ENCODE data around the gene CYB5R4.

The CYB5R4 gene

DNA sequence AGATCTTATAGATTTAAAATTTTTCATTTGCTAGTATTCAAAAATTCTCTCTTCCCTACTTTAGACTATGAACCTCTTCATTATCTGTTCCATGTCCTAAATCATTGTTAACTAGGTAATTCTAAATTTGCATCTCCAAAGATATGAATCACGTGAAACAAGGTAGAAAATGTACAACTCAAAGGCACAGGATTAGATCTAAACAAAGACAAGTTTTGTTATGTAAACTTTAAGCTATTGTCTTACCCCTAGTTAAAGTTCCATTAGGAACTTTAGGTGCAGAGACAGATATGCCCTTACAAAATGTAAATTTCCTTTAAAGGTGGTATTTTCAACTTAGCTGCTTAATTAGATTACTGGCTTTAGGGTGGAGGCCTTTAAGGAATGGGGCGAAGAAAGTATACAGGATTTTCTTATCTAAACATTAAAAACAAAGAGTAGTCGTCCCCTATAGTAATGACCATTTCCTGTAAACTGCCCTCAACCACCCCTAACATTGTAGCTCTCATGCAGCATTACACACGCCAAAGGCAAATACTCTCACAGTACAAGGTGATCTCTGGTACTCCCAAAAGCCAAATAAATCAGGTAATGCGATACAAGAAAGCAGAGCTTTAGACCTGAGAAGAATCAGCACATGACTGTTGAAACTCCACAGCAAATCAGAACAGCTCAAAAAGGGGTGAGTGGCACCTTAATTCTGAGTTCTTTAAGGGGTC, 116.7 kb downstream of the CYB5R4 start:
- no peak overlapping the region for H3K4me3 ChIP-seq (ENCODE audit: low read depth, low read length)

DNA sequence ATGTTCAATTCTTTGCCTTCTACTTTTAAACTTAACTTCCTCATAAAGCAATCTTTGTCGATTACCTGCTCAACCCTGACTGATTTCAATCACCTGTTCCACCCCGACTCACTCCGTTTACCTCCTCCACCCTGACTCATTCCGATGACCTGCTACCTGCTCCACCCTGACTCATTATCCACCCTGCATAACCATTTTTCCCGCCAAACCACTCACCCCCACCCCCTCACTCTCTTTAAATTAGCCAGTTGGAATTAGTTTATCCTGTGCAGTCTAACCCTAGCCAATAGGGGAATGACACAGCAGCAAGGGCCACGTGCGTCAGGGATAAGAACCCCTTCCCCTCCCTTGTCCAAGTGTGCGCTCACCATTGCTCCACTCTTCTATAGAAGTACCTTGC, 117.4 kb downstream of the CYB5R4 start:
- no peak overlapping the region for H3K4me3 ChIP-seq (ENCODE audit: low read depth, low read length)

DNA sequence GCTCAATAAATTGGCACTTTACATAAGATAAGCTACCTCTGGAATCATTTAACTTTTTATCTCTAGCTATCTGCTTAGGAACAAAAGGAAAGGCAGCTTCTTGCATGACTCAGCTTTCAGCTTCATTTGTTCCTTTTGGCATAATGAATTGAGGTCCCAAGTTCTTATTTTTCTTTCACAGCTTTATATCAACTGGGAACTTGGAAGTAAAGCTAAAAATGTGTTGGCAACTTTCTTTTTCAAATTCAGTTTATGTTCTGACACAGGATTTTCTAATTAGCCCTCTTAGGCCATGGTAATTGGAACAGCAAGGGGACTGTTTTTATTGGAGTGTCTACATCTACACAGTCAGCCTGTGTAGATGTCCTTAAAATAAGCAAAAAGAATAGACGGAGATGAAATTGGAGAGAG, 118.8 kb downstream of the CYB5R4 start:
- no peak overlapping the region for H3K4me3 ChIP-seq (ENCODE audit: low read depth, low read length)

DNA sequence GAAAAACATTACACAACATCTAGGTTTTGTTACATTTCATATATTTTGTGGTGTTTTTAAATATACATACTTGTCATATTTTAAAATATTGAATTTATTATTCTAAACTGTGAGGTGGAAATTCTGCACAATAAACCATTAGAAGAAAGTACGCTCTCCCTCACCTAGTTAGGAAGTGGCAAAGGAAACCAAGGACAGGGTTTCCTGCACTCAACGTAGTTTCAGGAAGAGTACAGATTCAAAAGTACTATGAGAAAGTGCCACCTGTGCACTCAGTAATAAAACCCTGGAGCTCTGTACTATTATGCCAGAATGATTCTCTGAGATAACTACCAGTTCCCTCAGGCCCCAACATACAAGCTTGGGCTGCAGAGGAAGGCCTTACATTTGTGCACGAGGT, 119.5 kb downstream of the CYB5R4 start:
- H3K4me3 ChIP-seq (ENCODE audit: low read depth, low read length) = no peak overlapping the region

DNA sequence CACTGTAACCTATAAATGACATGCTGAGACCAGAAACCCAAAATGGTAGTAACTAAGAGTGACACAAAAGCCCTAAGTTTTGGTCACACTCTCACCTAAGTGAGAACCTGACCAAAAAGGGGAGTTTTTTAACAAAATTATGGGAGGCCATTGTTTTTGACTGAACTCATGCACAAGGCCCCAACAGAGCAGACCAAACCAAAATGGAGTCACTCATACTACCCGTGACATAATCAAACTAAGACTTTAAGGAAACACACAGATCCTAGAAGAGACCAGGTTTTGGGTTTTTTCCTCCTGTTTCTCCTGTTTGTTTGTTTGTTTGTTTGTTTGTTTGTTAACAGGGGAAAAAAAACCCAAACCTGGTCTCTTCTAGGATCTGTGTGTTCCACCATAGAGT, 124.9 kb downstream of the CYB5R4 start:
- no peak overlapping the region for H3K4me3 ChIP-seq (ENCODE audit: low read depth, low read length)

DNA sequence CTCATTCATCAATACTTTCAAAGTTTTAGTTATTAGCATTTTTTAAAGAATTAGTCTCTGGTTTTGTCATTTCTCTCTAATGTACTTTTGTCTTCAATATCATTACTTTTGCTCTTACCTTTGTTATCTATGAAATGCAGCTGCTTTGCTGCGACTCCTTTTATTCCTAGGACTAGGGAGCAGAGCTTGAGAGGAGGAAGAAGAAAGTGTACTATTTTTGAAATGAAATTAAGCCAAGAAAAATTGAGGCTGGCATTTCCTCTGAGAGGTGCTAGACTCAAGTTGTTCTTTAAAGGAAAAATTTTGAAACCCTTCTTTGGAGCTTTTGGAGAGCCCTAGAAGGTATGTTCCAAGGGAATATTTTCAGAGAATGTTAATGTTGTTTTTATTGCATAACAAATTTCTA, 125.8 kb downstream of the CYB5R4 start:
- no peak overlapping the region for H3K4me3 ChIP-seq (ENCODE audit: low read depth, low read length)

DNA sequence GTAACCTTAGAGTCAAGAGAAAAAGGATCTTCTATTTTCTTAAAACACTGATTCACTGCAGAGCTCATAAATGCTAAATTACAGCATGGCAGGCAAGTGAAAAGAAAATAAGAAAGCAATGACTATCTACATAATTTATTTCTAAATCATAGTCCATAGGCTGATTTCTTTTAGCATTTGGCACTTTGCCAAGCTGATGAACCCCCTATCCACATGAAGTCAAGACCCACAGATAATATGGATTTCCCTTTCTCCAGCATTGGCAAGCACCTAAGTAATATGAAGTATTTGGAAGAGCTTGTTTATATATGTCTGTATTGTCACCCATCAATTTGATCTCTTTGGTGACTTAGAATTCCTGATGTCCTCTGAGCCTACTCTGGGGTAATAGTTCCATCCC, 126.2 kb downstream of the CYB5R4 start:
- H3K4me3 ChIP-seq (ENCODE audit: low read depth, low read length) = no peak overlapping the region

DNA sequence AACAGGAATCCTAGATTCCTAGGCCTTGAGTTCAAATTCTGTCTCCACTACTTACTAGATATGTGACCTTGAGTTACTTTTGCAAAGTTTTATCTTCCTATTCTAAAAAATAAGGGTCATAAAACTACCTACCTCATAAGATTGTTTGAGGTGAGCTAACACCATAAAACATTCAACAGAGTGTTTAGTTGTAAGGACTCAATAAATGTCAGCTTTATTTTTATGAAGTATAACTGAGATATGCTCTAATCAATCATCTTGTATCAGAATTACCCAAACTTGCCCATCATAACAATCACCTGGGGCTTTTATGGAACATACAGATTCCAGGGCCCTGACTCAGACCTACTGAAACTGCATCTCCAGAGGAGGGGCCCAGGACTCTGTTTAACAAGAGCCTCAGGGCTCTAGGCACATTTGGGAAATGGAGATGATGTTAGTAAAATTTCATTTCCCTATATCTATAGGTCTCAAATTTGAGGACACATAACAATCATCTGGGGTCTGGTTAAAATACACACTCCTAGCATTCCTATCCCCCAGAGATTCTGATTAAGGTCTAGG, 138.6 kb downstream of the CYB5R4 start:
- no peak overlapping the region for H3K4me3 ChIP-seq (ENCODE audit: low read depth, low read length)

DNA sequence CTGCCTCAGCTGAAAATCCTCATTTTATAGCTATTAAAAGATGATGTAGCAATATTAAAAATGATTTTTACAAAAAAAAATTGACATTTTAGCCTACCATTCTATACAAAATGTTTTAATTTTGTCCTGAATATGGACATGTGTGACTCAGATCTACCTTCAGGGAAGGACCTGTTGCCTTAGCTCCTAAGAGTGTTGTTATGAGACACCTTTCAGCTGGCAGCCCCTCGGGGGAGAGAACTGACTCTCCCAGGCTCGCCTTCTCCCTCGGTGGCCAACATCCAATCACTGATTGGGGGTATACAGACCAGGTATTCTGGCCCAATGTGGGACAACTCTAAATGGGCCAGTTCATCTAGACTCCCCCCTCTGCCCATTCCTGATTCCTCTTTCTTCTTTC, 141.6 kb downstream of the CYB5R4 start:
- no peak overlapping the region for H3K4me3 ChIP-seq (ENCODE audit: low read depth, low read length)

DNA sequence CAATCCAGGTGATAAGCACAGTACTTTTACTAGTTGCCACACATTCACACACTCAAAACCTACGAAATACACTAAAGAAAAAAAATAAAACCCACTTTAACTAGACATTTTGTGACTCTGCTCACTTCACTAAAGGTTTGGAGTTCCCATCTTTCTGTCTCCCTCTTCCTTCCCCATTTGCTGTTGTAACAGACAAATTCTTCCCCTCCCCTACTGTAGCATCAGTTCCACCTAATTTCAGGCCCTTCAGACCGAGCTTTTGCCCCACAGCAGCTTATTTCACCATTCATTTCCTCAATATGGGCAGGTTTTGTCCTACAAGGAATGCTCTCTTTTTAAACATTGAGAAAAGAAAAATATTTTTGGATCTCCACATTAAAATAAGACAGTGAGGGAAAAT, 142.7 kb downstream of the CYB5R4 start:
- H3K4me3 ChIP-seq (ENCODE audit: low read depth, low read length) = no peak overlapping the region

DNA sequence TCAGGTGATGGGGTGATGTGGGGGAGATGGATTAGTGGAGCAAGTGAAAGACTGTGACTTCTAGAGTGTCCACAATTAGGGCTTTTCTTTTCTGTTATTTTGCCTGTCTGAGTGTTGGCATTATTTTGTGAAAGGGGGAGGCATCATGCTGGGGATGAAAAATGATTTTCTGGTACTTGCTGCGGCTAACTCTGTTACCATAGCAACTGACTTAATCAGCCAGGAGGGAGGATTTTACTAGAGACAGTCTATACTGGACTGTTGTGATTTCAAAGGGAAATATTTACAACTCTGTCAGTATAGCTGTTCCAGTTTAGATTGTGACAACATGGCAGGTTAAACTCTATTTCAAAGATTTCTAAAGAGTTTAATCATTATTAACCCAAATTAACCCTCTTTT, 143.6 kb downstream of the CYB5R4 start:
- no peak overlapping the region for H3K4me3 ChIP-seq (ENCODE audit: low read depth, low read length)

DNA sequence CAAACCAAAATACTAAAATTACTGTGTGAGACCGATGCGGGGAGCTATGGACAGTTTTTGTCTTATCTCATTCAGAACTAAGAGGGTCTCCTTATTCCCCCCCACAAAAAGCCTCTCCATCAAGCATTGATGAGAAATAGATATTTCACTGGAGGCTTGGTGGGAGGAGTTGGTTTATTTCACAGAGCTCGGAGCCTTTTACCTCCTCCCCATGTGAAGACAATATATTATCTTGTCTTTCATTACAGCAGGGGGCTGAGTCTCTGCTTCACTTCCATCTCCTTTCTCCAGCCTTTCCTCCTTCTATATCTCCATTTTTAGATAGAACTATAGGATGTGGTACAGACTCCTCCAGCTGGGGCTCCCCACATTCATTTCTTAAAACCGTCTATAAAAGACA, 144.2 kb downstream of the CYB5R4 start:
- no peak overlapping the region for H3K4me3 ChIP-seq (ENCODE audit: low read depth, low read length)

DNA sequence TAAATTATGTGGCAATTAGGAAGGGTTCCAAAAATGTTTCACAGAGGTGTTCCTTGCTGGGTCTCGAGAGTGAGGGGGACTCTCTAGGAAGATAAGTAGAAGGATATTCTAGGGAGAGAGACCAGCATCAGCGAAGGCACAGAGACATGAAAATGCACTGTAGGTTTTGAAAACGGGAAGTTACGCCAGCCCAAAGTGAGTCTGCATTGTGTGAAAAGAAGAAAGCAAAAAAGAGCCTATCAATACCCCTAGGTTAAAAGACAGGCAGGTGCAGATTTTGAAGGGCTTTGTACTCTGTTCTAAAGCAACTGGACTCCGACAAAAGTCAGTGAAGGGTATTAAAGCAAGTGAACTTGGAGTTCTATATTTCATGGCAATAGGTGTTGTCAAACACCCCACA, 148.4 kb downstream of the CYB5R4 start:
- H3K4me3 ChIP-seq (ENCODE audit: low read depth, low read length) = no peak overlapping the region

DNA sequence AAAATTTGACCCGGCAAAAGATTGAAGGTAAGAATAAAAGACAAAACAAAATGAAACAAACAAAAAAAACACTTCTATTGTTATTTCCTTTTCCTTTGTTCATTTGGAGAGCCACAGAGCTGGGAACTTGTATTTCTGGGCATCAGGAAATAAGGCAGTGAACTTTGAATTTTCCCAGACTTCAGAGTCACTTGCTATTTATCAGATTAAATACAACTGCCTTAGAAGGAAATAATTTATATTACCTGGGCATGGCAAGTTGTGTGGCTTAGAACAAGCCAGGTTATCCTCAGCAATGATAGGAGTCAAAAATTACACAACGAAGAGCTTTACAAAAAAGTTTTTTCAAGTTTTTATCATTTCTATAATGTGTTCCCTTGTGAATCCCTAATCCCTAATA, 153.9 kb downstream of the CYB5R4 start:
- H3K4me3 ChIP-seq (ENCODE audit: low read depth, low read length) = no peak overlapping the region

DNA sequence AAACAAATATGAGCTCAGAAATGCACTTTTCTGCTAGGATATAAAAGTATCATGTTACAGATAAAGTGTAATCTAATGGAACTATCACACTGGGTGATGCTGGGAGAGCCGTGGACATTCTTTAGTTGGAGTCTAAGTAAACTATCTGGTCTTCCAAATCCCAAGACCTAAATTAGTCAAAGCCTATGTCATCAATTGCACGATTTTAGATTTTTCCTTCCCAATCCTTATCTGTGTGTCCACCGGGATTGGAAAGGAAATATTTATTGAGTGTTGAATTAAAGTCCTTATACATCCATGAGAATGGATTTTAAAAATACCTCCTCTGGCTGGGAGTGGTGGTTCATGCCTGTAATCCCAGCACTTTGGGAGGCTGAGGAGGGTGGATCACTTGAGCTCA, 154.4 kb downstream of the CYB5R4 start:
- H3K4me3 ChIP-seq (ENCODE audit: low read depth, low read length) = no peak overlapping the region

DNA sequence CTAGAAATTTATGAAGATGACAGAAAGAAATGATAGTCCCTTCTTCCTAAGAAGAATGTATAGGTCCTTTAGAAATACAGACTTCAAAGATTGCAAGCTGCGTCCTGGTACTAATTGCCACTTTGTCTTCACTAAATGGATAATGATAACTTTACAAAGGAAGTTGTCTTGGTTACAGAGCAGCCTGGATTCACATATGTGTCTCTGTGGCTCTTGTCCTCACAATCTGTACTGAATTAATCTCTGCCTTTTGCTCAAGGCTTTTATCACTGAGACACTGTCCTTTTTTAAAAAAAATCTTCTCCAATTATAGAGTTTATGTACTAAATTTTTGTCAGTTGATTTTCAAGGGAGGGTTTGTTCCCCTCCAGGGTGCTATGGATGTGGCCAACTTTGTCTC, 156.5 kb downstream of the CYB5R4 start:
- H3K4me3 ChIP-seq (ENCODE audit: low read depth, low read length) = no peak overlapping the region
